Lower leg skin (tissue), 3 donors: Measurements from ENCODE around the gene AHCY.

ENCODE experiments used
- POLR2A ChIP-seq, 2 donors: fragments of 450-650 bp; IDR thresholded peaks; one replicate each; pipeline ENCODE4 v1.6.1; 2016 to 2017; ENCODE audit warnings: antibody characterized with exemption in 2 of 2, mild to moderate bottlenecking in 1 of 2, moderate library complexity in 1 of 2
- TF ChIP-seq, protein P1 (sequence below), 3 donors: fragments of 450-650 bp; IDR thresholded peaks; one replicate each; pipeline ENCODE4 v1.5.1; 2016; ENCODE audit warnings: antibody characterized with exemption in 3 of 3, mild to moderate bottlenecking in 3 of 3, moderate library complexity in 2 of 3

DNA sequence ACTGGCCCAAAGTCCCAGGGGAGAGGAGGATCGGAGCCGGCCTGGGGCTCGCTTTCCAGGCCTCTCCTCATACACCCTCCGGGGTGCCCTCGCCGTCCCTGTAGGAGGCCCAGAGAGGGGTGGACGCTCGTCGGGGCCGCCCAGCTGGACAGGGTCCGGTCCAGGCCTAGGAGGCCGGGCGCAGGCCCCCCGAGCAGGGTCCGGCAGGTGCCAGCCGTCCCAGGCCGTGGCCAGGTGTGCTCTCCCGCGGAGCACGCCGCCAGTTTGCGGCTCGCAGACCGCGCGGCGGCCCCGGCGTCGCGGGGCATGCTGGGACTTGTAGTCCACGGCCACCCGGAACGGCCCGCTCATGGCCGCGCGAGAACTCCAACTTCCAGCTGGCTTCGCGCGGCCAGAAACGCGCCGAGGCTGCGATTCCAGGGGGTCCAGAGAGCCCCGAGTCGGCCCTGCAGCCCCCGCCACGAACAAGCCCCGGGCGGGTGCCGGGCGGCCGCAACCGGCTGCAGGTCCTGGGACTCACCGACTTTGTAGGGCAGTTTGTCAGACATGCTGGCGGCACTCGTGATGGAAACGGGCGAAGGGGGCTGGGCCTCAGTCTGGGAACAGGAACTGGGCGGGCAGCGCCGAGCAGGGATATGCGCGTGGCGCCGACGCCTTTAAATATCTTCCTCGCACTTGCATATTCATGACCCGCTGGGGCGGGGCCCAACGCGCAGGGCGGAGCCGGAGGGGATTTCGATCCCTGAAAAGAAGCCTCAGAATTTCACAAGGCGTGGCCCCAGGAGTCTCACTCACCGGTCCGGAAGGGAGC, at the start of gene AHCY:
- TF ChIP-seq, protein P1, sequence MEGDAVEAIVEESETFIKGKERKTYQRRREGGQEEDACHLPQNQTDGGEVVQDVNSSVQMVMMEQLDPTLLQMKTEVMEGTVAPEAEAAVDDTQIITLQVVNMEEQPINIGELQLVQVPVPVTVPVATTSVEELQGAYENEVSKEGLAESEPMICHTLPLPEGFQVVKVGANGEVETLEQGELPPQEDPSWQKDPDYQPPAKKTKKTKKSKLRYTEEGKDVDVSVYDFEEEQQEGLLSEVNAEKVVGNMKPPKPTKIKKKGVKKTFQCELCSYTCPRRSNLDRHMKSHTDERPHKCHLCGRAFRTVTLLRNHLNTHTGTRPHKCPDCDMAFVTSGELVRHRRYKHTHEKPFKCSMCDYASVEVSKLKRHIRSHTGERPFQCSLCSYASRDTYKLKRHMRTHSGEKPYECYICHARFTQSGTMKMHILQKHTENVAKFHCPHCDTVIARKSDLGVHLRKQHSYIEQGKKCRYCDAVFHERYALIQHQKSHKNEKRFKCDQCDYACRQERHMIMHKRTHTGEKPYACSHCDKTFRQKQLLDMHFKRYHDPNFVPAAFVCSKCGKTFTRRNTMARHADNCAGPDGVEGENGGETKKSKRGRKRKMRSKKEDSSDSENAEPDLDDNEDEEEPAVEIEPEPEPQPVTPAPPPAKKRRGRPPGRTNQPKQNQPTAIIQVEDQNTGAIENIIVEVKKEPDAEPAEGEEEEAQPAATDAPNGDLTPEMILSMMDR (IDR thresholded peaks at IDR 0.05): no peak
- no peak for TF ChIP-seq POLR2A (IDR thresholded peaks at IDR 0.05)
